HG03469 (cell line): ENCODE measurements around the gene KRT39.
"Not testable (repeated sequence)": the region's sequence is repeated elsewhere in the genome, so short reads cannot be mapped to it uniquely, and the experiment has no call there.

Experiments used
- ATAC-seq: cut with Tn5 transposase; IDR thresholded peaks from one replicate; pipeline ENCODE4 v1.9.1; 2021; ENCODE audit warnings: mild to moderate bottlenecking, moderate library complexity, moderate number of reproducible peaks; ENCODE audit not compliant: unreplicated experiment

Gene KRT39

DNA sequence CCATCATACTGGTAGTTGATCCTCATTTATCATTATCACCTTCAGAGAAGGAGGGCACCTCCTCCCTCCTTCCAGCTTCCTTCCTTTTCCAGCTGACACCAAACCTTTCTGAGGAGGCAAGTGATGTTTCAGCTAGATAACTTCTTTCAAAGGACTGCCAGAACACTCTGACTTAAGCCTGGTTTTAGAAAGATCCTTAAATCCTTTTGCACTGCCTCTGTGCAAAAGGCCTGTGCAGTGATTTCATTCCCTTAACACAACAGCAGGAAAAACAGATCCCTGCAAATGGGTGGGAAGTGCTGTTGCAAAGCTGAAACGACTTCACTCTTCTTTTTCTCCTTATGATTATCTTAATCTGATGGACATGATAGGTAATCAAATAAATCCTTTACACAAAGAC lies 22.2 kb downstream of the KRT39 start:
- no peak for ATAC-seq

DNA sequence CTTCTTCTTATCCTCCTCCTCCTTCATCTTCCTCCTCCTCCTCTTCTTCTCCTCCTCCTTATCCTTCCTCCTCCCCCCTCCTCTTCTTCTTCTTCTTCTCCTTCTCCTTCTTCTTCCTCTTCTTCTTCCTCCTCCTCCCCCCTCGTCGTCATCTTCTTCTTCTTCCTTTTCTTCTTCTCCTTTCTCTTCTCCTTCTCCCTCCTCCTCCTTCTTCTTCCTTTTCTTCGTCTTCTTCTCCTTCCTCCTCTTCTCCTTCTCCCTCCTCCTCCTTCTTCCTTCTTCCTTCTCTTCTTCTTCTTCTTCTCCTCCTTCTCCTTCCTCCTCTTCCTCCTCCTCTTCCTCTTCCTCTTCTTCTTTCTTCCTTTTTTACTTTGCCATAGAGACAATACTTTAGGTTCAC lies 24.2 kb downstream of the KRT39 start:
- no peak for ATAC-seq

DNA sequence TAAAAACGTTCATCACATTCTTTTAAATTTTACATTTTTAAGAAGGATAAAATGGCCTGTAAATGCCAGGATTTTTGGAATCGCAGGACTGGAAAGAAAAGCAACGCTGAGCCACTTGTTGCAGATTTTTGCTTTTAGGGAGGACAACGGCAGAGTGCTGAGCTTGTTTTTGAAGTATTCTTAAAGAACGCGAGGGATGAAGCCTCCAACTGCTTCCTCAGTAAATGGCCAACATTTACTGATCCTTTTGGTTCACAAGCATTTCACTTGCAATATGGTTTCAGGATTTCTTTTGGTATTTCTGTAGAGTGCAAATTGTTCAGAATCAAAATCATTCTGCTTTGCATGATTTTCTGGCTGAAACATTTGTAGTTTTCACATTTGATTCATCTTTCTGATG lies 26.5 kb downstream of the KRT39 start:
- ATAC-seq = no peak

DNA sequence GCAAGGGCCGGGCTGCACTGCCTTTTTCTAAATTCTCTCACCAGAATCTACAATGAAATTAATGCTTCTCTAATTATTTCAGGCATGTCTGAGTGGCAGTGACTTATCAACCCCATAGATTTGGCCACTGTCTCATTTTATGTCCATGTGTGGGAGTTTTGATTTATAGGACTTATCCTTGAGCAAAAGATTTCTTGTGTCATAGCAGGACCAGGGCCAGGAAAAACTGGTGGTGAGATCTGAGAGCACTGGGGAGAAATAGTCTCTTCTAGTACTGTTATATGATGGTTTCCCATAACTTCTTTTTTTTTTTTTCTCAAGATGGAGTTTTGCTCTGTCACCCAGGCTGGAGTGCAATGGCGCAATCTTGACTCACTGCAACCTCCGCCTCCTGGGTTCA lies 27.8 kb downstream of the KRT39 start:
- ATAC-seq = no peak

DNA sequence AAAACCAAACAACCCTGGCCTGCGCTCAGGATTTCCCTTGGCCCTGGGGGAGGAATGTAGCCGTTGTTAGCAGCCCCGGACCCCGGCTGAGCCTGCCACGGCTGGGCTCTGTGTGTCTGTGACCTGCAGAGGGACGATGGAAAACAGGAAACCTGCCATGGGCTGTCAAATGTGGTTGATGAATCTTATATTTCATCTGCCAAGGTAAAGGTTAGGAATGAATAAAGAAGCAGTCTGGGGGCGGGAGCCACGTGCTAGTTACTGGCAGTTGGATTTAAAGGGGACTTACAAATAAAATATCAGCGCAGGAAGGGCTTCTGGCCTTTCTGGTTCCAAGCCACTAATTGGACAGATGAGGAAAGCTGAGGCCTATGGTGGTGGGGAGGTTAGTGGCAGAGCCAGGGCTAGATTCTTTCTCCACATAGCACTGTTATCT lies 29.3 kb downstream of the KRT39 start, which contains the start of gene KRT23:
TSS of gene KRT23 (minus strand) at position 263 of the 436 bp plus-strand sequence. CDS start 1,043 bp downstream, outside the sequence.
- no peak for ATAC-seq

DNA sequence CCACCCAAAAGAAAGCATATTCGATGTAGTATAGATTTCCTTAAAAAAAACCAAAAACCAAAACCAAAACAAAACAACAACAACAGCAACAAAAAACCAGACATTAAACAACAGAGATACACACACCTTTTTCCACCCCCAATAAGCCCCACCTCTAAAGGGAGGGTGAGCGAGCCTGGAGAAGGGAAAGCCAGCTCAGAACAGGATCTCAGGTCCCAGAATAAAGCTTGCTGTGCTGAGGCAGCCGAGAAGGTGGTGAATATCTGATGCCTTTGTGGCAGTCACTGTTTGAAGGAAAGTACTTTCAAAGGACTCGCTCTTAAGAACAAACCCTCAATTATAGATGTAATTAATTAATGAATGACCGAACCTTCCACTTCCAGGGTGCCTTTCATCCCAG lies 29.8 kb downstream of the KRT39 start:
- no peak for ATAC-seq

DNA sequence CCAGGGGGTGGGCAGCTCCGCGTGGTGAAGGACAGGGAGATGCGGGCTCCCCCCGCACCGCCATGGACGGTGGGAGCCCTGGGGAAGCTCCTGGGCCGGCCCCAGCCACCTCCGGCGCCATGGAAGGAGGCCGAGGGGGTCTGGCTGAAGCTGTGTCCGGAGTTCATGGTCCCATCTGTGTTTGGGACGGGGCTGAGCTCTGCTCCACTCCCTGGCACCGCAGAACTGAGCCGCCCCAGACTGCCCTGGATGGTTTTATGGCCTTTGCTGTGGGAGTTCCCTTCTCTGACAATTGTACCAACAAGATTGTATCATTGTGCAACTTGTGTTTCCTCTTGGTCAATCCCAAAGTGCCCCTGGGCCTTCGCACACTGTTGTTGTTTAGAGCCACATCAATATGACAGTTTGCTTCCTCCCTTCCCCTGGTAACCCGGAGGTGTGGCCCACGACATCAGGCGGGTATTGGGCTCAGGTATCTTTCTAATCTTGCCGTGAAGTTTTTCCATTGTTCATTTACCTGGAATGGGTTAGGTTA lies 30.2 kb downstream of the KRT39 start:
- ATAC-seq = no peak

DNA sequence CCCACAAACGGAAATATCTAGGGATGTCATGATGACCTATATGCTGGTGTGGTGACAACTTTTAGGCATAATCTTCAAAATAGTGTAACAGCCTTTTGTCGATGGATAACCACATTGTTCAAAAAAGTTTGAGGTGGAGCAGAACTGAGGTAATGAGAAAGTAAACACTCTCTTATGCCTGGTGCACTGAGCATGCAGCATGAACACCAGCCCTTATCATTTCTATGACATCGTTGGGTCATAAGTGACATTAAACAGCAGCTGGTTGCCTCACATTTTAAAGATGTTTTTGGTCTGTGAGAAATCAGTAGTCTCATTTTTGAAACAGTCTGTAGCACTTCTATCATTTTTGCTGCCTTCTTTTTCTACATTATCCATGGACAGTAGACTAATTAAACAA lies 31.1 kb downstream of the KRT39 start:
- no peak for ATAC-seq

DNA sequence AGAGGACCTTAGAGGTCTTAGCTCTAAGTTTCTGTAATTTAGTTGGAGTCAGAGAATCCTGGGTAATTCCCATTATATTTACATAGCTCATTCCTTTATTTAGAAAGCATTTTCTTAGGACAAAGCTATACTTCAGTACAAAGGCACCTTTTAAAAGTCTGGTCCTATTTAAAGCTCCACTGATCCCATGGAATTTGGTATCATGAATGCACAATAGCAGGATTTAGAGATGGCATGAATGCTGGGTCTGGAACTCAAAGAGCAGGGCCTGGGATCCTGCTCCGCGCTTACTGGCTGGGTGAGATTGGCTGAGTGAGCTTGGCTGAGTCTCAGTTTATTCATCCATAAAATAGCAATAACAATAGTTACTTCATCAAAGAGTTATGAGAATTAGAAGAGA lies 34.1 kb downstream of the KRT39 start:
- no peak for ATAC-seq

DNA sequence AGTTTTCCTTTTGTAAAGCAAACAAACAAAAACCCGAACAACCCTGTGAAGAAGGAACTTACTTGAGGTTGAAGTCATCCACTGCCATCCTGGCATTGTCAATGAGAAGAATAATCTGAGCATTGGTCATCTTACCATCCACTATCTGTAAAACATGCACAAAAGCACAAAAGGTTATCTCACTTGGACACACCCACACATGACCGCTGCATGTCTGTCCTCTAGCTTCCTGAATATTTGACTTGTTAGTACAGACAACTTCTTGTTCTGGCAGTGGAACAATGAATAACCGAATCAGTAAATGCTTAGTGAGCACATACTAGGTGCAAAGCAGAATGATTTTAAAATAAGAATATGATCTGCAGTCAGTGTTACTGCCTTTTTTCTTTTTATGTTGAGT lies 35.4 kb downstream of the KRT39 start:
- ATAC-seq = no peak

DNA sequence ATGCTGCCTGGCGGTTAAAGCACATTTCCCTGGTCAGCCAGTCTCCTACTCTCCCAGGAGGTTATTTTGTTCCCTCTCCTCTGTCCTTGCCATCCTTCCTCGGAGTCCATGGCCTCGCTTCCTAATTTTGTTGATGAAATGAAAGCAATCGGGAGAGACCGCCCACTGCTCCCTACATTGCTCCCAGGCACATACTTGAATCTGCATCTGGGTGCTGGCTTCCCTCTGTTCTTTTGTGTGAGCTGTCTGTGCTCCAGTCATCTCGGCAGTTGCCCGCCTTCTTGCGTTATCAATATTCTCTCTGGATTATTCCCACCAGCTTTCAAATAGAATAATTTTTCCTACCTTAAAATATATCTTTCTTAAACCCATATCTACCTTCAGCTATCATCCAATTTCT lies 40.4 kb downstream of the KRT39 start:
- ATAC-seq = no peak

DNA sequence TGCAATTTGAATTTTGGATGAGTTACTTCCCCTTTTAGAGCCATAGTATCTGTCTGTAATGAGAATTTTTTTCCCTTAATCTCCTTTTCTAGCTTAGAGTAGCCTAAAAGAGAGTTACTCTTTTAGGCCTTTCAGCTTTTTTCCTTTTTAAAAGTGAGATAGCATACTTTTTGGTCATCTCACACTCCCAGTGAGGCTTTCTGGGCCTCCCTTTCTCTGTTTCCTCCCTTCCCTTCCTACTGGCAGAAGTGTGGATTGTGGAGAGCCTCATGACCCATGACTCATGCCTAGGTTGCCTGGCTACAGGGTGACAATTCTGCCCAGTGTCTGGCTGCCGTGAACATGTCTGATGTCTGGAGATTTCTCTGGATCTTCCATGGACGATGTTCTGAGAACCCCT lies 44.5 kb downstream of the KRT39 start:
- no peak for ATAC-seq

DNA sequence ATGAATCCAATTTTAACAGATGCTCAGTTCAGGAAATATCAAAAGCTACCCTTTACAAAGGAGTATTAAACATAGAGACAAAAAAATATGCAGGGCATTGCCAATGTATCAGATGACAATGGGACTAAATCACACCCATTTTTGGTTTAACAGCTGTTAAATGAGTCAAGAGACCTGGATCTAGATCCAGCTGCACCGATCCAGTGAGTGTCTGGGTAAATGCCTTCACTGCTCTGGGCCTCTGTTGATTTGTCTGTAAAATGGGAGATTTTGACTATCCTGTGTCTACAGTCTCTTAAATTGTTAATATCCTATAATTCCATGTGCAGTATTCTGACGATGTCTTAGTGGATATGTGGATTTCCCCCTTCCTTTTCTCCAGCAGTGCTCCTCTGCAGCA lies 45.7 kb downstream of the KRT39 start:
- no peak for ATAC-seq

DNA sequence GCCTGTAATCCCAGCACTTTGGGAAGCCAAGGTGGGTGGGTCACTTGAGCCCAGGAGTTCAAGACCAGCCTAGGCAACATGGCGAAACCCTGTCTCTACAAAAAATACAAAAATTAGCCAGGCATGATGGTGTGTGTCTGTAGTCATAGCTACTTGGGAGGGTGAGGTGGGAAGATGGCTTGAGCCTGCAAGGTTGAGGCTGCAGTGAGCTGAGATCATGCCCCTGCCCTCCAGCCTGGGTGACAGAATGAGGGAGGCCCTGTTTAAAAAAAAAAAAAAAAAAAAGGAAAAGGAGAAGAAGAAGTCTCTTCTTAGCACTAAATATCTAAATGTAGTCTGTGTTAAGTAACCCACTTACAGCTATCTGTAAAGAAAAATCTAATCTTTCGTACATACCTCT lies 49.6 kb downstream of the KRT39 start:
- ATAC-seq = not testable (repeated sequence)

DNA sequence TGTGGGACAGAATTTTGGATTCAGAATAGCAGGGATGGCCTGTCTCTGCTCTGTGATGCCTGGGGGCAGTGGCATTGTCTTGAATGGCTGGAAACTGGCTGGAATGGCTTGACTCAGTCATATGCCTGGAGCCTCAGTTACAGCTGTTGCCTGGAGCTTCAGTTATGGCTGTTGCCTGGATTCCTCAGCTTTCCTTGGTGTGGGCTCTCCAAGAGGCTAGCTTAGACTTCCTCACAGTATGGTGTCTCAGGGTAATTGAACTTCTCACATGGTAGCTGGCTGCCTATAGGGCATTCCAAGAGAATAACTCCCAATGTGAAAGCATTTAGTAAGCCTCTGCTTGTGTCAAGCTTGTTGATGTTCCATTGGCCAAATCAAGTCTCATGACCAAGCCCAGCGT lies 50.4 kb downstream of the KRT39 start:
- no peak for ATAC-seq

DNA sequence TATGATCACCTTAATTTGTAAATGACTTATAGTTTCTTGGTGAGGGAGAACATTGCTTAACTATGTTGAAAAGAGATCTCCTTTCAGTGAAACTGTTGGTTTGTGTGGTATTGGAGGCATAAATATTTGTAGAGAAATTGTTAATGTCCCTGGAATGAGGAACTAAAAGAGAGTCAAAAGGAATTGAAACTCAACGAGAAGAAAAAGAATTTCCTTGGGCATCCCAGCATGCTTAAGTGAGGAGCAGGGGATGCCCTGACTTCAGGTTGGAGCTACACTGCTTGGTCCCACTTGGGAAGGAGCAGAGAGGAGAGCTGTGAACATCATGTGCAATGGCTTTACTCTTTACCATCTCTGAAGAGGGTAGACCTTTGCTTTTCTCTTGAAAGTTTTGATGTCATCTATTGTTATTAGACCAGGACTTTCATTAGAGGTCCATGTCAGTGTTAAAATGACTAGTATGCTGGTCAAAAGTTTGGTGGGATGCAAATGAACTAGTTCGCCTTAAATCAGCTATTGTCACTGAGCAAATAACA lies 51.0 kb downstream of the KRT39 start:
- ATAC-seq = no peak

DNA sequence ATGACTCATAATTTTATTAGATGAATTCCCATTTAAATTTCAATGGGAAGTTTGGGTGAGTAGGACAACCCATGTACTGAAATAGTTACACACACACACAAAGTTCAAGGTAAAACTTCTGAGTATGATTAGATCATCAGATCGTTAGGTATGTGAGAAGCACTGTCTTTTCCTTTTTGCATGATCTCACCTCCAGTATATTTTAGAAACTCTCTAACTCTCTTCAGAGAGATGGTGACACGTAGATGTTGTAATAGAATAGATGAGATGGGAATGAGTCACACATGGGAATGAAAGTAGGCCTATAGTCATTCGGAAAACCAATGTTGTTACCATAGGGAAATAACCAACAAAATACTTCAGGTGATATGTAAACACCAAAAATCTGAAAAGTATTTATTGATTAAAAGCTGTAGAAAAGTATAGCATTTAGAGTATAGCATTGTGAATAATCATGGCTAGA lies 51.5 kb downstream of the KRT39 start:
- ATAC-seq = no peak

DNA sequence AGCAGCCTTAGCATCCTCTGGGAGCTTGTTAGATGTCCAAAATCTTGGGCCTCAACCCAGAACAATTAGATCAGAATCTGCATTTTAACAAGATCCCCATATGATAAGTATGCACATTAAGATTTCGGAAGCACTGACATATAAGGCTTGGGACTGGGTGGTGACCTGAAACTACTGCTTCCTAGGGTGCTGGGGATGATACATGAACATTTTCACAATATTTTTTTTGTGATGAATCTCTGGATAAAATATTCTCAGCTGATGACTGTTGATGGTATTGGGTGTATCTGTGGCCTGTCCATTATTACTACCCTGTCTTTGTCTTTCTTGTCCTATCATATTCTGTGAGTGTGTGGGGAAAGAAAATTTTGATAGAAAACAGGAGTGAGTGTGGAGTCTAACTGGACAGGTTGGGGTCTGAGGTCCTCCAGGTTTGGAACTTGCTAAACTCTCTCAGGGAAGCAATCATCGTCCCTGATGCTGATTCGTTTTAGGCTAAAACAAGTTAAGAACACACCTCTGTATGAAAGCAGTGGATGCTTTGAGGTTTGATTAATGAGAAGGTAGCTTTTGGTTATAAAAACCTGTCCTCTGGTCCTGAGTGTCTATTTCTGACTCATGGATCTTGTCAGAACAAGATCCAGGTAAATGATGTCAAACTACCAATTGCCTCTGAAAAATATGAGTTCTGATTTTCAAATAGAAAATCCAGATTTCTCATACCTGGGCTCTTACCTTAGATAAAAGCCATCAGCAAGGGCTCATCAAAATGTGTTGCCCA lies 52.5 kb downstream of the KRT39 start:
- ATAC-seq = no peak

DNA sequence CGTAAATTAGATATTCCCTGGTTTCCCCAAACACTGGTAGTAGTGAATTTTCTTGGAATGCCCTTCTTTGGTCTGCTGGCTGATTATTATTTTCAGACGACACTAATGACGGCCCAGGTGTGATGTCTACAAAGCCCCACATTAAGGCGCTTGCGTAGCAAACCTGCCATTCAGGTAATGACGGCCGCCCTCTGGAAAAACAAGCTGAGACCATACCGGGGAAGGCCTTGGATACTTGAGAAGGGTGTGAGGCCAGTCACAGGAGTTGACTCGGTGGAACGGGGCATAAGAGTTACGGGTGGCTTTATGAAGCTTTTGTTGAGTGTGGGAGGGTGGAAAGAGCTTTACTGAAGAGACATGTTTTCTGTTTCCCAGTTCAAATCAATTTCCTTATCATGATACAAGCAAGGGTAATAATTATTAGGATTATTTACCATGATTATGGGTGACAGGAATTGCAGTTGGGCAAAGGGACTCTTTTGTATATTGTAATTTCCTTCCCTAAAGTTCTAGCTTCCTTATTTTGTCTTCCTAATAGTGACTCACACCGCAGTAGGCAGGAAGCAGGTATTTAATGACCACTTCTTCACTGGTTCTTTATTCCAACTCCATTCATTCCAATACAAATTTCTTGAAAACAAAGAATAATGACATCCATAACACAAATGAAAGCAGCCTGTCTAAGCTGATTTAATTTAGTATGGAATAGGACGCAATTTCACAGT lies 54.1 kb downstream of the KRT39 start:
- no peak for ATAC-seq

DNA sequence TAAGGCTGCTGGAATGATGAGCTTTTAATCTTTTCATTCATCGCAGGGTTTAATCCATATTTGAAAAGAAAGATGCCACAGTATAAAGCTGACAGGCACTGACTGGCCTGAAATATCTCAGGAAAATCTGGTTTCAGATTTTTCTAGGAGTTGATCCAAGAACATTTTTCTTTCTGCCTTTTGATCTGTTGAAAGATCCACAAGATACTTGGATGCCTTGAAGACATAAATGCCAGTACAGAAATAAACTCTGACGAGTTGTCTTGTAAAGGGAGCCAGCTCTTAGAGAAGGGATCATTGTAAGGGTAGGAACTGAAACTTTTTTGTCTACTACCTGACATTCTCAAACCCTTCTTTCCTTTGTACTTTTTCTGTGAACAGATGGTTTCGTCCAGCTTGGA lies 56.3 kb downstream of the KRT39 start:
- no peak for ATAC-seq

DNA sequence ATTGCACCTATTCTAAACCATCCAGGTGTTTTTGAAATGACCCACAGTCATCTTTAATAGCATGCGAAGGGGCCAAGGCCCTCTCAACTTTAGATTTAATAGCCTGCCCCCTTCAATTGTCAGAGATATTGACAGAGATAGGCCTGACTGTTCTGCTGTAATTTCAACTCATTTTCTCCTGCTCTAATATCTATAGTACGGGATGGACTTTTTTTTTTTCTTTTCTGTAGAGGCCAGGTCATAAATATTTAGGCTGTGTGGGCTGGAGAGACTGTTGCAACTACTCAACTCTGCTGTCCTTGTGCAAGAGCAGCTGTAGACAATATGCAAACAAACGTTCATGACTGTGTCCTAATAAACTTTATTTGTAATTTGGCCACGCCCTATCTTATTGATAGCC lies 57.0 kb downstream of the KRT39 start:
- ATAC-seq = no peak

DNA sequence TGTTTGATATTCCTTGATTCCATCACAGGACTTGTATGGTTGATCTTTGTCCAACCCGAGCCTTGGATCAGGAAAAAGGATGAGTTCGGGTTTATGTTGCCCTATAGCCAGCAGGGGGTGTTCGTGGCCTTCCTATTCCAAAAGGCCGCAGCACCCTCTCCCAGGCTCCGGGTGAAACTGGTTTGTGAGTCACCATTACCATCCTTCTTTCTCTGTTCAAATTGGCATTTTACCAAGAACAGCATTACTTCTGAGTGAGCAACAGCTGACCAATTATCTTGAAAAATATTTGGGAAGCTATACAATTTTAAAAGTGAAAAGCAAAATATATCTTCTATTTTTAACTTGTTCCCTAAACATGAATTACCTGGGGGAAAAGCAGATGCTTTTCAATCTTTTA lies 57.4 kb downstream of the KRT39 start:
- no peak for ATAC-seq
